ENCODE data around the gene DAO. TPM values are rescaled to one million over a fixed set of nuclear protein-coding genes. Genes with fewer than 3 reads are reported as not detected.
"Not testable (repeated sequence)": the region's sequence is repeated elsewhere in the genome, so short reads cannot be mapped to it uniquely, and the experiment has no call there.

Gene DAO
- total and polyA plus RNA-seq, 2 donors (not counting 1 experiment from before 2014, with no cell fraction given), result not detected

- Histone ChIP-seq H3K4me2 (ENCODE audit: extremely low read depth, insufficient read depth, low read length) (peak overlapping the region; percentile 99), H3K4me1 (ENCODE audit: control insufficient read depth, extremely low read depth, insufficient read depth, low read length) (peaks cover 27% of the 10 kb centered on the region), H2AFZ (ENCODE audit: low read length) (no peak overlapping the region), H3K27ac (ENCODE audit: insufficient read depth, low read length) (peak overlapping the region; percentile 100), H3K4me3 (replicated peaks in 1 of 4; ENCODE audit: control extremely low read depth in 1 of 4, insufficient read depth in 1 of 4, low read depth in 3 of 4, low read length in 4 of 4) (peak overlapping the region; percentile 93 to 100 (median 97)), H4K20me1 (ENCODE audit: control insufficient read depth, extremely low read depth, insufficient read depth, low read length) (no peaks in the 10 kb centered on the region), H3K9ac (ENCODE audit: insufficient read depth, low read length) (peak overlapping the region; percentile 97), H3K27me3 (ENCODE audit: control insufficient read depth, insufficient read depth, low read length) (no peaks in the 10 kb centered on the region), H3K9me3 (ENCODE audit: control insufficient read depth, insufficient read depth, low read depth, low read length) (no peaks in the 10 kb centered on the region), H3K79me2 (ENCODE audit: control insufficient read depth, insufficient read depth, low read length) (peaks cover 49% of the 10 kb centered on the region), H3K36me3 (ENCODE audit: control insufficient read depth, insufficient read depth, low read length) (peaks cover 1% of the 10 kb centered on the region)
- DNase-seq (ENCODE audit: low read depth in 2 of 2), result peak; percentile 78 to 89
- TF ChIP-seq CTCF (conservative IDR thresholded peaks at IDR 0.05 in 1 of 2, IDR thresholded peaks at IDR 0.05 in 1 of 2; ENCODE audit: low read depth in 1 of 2, low read length in 2 of 2), result no peak
- TF ChIP-seq EZH2 (IDR thresholded peaks at IDR 0.05; ENCODE audit: low read length, missing control alignments), result no peak
These were observed 23.3 kb upstream of the DAO start for GRCh38 chr12:108856428-108857157.

- Histone ChIP-seq H3K9ac (ENCODE audit: insufficient read depth, low read length) (peak overlapping the region; percentile 97), H3K9me3 (ENCODE audit: control insufficient read depth, insufficient read depth, low read depth, low read length) (no peaks in the 10 kb centered on the region), H3K27me3 (ENCODE audit: control insufficient read depth, insufficient read depth, low read length) (no peaks in the 10 kb centered on the region), H3K4me2 (ENCODE audit: extremely low read depth, insufficient read depth, low read length) (peak overlapping the region; percentile 99), H3K36me3 (ENCODE audit: control insufficient read depth, insufficient read depth, low read length) (peaks cover 1% of the 10 kb centered on the region), H4K20me1 (ENCODE audit: control insufficient read depth, extremely low read depth, insufficient read depth, low read length) (no peaks in the 10 kb centered on the region), H3K4me1 (ENCODE audit: control insufficient read depth, extremely low read depth, insufficient read depth, low read length) (peaks cover 23% of the 10 kb centered on the region), H2AFZ (ENCODE audit: low read length) (no peak overlapping the region), H3K27ac (ENCODE audit: insufficient read depth, low read length) (peak overlapping the region; percentile 100), H3K4me3 (replicated peaks in 1 of 4; ENCODE audit: control extremely low read depth in 1 of 4, insufficient read depth in 1 of 4, low read depth in 3 of 4, low read length in 4 of 4) (peak overlapping the region; percentile 93 to 100 (median 97)), H3K79me2 (ENCODE audit: control insufficient read depth, insufficient read depth, low read length) (peaks cover 44% of the 10 kb centered on the region)
- no peak for DNase-seq (ENCODE audit: low read depth in 2 of 2)
- TF ChIP-seq CTCF (conservative IDR thresholded peaks at IDR 0.05 in 1 of 2, IDR thresholded peaks at IDR 0.05 in 1 of 2; ENCODE audit: low read depth in 1 of 2, low read length in 2 of 2), result no peak
- TF ChIP-seq EZH2 (IDR thresholded peaks at IDR 0.05; ENCODE audit: low read length, missing control alignments), result no peak
These were observed 22.8 kb upstream of the DAO start for GRCh38 chr12:108857158-108857407.

- no peak for DNase-seq (ENCODE audit: low read depth in 2 of 2)
- no peaks in the 10 kb centered on the region for H4K20me1 ChIP-seq (ENCODE audit: control insufficient read depth, extremely low read depth, insufficient read depth, low read length)
- H3K36me3 ChIP-seq (ENCODE audit: control insufficient read depth, insufficient read depth, low read length), result no peaks in the 10 kb centered on the region
- no peaks in the 10 kb centered on the region for H3K9me3 ChIP-seq (ENCODE audit: control insufficient read depth, insufficient read depth, low read depth, low read length)
- H3K27ac ChIP-seq (ENCODE audit: insufficient read depth, low read length), result peak overlapping the region; percentile 79
- H3K79me2 ChIP-seq (ENCODE audit: control insufficient read depth, insufficient read depth, low read length), result peaks cover 30% of the 10 kb centered on the region
- H3K4me1 ChIP-seq (ENCODE audit: control insufficient read depth, extremely low read depth, insufficient read depth, low read length), result peaks cover 16% of the 10 kb centered on the region
- peak overlapping the region; percentile 71 for H2AFZ ChIP-seq (ENCODE audit: low read length)
- peak overlapping the region; percentile 18 to 58 (median 34) for H3K4me3 ChIP-seq (replicated peaks in 1 of 4; ENCODE audit: control extremely low read depth in 1 of 4, insufficient read depth in 1 of 4, low read depth in 3 of 4, low read length in 4 of 4)
- peak overlapping the region; percentile 88 for H3K4me2 ChIP-seq (ENCODE audit: extremely low read depth, insufficient read depth, low read length)
- no peak for TF ChIP-seq EZH2 (IDR thresholded peaks at IDR 0.05; ENCODE audit: low read length, missing control alignments)
- no peak for TF ChIP-seq CTCF (conservative IDR thresholded peaks at IDR 0.05 in 1 of 2, IDR thresholded peaks at IDR 0.05 in 1 of 2; ENCODE audit: low read depth in 1 of 2, low read length in 2 of 2)
- no peak overlapping the region for H3K9ac ChIP-seq (ENCODE audit: insufficient read depth, low read length)
- H3K27me3 ChIP-seq (ENCODE audit: control insufficient read depth, insufficient read depth, low read length), result no peaks in the 10 kb centered on the region
These were observed 21.4 kb upstream of the DAO start for GRCh38 chr12:108858311-108859074.

- not testable (repeated sequence) for H3K9ac ChIP-seq (ENCODE audit: insufficient read depth, low read length); H4K20me1 ChIP-seq (ENCODE audit: control insufficient read depth, extremely low read depth, insufficient read depth, low read length); H3K27ac ChIP-seq (ENCODE audit: insufficient read depth, low read length); H3K27me3 ChIP-seq (ENCODE audit: control insufficient read depth, insufficient read depth, low read length); H2AFZ ChIP-seq (ENCODE audit: low read length); H3K4me1 ChIP-seq (ENCODE audit: control insufficient read depth, extremely low read depth, insufficient read depth, low read length); H3K9me3 ChIP-seq (ENCODE audit: control insufficient read depth, insufficient read depth, low read depth, low read length); H3K36me3 ChIP-seq (ENCODE audit: control insufficient read depth, insufficient read depth, low read length); DNase-seq (ENCODE audit: low read depth in 2 of 2)
- H3K79me2 ChIP-seq (ENCODE audit: control insufficient read depth, insufficient read depth, low read length), result peaks cover 25% of the 10 kb centered on the region
- peak overlapping the region in 1 of 4 experiments; percentile 58 for H3K4me3 ChIP-seq (replicated peaks in 1 of 4; ENCODE audit: control extremely low read depth in 1 of 4, insufficient read depth in 1 of 4, low read depth in 3 of 4, low read length in 4 of 4)
- peak overlapping the region; percentile 88 for H3K4me2 ChIP-seq (ENCODE audit: extremely low read depth, insufficient read depth, low read length)
These were observed 20.6 kb upstream of the DAO start for GRCh38 chr12:108859141-108859922.
